Nucleus accumbens (tissue), 56 donors: ENCODE data around the gene MEG3.

Experiments
- DNase-seq, 56 donors: peaks; one replicate each; lab custom pipeline; 2025; lab: John Stamatoyannopoulos, UW

Gene MEG3

GRCh38 chr14:100861188-100861936, 35.4 kb downstream of the MEG3 start:
- no peak for DNase-seq

- no peak for DNase-seq
Measured at GRCh38 chr14:100861937-100862247, 36.0 kb downstream of the MEG3 start.

- DNase-seq = no peak
Measured at GRCh38 chr14:100862277-100862676, 36.4 kb downstream of the MEG3 start.

DNA sequence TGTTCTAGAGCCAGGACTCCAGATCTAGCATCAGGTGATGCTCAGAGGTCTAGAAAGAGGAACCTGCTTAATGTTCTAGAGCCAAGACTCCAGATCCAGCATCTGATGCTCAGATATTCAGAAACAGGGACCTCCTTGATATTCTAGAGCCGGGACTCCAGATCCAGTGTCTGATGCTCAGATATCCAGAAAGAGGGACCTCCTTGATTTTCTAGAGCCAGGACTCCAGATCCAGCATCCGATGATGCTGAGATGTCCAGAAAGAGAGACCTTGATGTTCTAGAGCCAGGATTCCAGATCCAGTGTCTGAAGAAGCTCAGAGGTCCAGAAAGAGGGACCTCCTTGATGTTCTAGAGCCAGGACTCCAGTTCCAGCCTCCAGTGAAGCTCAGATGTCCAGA, 36.9 kb downstream of the MEG3 start:
- DNase-seq = no peak

DNA sequence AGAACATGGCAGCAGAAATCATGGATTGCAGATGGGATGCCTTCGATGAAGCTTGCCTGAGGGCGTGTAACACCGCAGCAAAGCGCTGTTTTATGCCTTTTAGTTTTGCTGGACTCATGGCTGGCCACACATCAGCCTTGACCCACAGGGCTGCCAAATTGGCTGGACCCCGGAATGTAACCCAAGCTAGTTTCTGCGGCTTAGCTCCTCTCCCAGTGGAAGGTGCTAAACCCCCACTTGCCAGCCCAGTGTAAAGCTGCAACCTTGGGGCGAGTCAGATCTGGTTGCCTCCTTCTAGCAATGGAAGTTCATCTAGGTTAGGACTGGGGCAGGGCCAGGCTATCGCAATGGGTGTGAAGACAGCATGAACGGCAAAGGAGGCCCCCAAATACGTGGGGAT, 38.3 kb downstream of the MEG3 start:
- DNase-seq = no peak

GRCh38 chr14:100864960-100865681, 39.2 kb downstream of the MEG3 start:
- no peak for DNase-seq

GRCh38 chr14:100865682-100866591, 40.0 kb downstream of the MEG3 start:
- DNase-seq = no peak

GRCh38 chr14:100866666-100867630, 41.0 kb downstream of the MEG3 start:
- DNase-seq = peak in 12 of 56 donors; percentile 15 to 58 (median 30)

DNA sequence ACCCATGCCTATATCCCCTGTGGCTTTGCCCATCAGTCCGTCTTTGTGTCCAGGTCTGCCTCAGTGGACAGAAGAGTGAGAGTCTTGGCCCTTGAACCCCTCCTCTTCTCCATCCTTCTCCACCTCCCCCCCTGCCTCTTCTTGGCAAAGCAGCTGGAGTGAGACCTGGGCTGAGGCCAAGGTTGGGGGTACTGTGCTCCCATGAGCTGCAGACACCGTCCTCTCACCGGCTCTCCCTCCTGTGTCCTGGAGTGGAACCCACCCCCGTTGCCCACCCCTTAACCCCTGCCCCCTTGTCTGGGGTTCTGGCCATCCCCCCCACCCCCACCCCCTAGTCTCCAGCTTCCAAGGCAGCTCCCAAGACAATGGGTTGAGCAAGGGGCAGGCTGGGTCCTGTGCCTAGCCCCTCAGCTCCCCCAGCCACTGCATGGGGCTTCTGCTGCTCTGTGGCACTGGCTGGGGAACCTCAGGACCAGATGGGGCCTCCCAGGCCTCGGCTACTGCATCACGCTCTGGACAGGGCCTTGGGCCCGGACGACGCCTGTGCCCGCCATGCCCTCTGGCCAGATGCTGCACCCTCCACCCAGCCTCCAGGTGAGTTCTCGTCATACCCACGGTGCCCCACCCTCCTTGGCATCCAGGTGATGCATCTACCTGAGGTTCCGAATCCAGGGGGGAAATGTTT, 41.9 kb downstream of the MEG3 start:
- no peak for DNase-seq

GRCh38 chr14:100868621-100869370, 42.9 kb downstream of the MEG3 start:
- DNase-seq = no peak

GRCh38 chr14:100871234-100872186, 45.6 kb downstream of the MEG3 start:
- DNase-seq = peak in 1 of 56 donors; percentile 41

DNA sequence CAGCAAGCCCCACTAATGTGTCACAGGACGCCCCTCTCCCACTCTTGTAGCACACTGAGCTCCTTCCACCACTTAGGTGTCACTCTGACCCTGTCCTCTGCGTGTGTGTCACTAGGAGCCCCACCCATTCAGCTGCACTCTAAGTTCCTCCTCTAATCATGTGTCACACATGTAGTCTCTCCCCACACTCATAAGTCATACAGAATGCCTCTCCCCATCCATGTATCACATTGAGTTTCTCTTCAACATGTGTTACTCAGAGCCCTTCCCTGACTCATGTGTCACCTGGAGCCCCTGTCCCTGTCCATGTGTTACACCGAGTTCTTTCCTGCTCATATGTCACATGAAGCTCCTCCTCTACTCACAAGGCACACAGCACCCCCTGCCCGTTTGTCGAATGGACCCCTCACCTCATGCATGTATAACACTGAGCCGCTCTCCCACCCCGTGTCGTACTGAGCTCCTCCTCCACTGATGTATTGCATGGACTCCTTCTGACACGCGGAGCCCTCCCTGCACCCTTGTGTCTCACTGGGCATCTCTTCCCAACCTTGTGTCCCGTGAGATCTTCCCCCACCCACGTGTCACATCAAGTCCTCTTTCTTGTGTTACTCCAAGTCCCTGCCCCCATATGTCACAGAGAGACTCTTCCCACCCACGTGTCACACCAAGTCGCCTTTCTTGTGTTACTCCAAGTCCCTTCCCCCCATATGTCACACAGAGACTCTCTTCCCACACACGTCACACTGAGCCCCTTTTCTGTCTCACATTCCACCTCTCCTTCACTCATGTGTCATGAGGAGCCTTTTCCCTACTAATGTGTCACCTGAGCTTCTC, 46.6 kb downstream of the MEG3 start:
- DNase-seq = peak in 1 of 56 donors; percentile 27

DNA sequence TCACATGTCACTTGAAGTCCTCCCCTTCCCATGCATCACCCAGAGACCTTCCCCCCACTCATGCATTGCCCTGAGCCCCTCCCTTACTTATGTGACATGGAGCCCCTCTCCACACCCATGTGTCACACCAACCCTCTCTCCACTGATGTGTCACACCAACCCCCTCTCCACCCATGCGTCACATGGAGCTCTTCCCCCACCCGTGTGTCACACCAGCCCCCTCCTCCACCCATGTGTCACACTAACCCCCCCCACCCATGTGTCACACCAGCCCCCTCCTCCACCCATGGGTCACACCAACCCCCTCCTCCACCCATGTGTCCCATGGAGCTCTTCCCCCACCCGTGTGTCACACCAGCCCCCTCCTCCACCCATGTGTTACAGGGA, 47.2 kb downstream of the MEG3 start:
- DNase-seq = peak in 3 of 56 donors; percentile 13 to 27 (median 13)

- no peak for DNase-seq
Measured at GRCh38 chr14:100874051-100874410, 48.1 kb downstream of the MEG3 start.

DNA sequence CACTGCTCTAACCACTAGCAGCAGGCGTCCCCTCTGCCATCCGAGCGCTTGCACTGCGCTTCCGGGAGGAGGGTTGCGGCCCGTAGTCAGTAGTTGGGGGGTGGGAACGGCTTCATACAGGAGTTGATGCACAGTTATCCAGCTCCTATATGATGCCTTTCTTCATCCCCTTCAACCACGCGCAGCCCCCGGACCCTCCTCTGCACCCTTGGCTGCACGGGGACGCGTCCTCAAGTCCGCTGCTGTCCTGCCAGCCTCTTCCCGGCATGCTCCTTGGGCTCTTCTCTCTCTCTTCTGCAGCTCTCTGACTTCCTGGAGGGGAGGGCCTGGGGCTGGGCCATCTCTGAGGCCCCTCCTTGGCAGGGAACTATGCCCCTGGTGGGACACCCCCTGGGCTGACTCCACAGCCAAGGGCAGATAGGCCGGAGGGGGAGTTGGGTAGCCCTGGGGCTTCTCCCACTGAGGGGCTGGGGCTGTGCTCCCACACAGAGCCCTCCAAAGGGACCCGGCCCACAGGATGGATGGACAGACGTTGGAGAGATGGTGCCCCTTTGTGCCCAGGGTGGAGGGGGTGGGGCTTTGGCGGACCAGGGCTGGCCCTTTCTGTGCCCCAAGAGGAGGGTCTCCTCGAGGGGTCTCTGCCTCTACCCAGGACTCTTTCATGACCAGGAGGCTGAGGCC, 48.6 kb downstream of the MEG3 start:
- no peak for DNase-seq

DNA sequence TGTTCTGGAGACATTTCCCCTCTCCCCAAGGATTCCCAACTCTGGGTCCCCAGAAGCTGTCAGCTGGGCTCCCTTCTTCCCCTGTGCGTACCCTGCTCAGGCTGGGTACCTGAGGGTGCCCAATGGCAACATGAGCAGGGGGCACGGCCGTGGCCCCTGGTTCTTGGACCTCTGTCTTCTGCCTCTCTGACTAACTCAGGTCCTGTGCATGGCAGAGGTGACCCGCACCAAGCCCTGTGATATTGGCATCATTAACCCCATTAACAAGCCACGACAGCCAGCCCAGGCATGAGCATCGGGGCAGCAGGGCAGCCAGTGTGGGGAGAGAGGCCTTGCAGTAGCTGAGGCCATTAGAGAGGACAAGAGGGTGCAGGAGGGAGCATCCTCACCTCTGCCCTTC, 49.2 kb downstream of the MEG3 start:
- no peak for DNase-seq
